ENCODE results near the gene NDUFS5.
"Not testable (repeated sequence)": the region's sequence is repeated elsewhere in the genome, so short reads cannot be mapped to it uniquely, and the experiment has no call there.

The NDUFS5 gene

DNA sequence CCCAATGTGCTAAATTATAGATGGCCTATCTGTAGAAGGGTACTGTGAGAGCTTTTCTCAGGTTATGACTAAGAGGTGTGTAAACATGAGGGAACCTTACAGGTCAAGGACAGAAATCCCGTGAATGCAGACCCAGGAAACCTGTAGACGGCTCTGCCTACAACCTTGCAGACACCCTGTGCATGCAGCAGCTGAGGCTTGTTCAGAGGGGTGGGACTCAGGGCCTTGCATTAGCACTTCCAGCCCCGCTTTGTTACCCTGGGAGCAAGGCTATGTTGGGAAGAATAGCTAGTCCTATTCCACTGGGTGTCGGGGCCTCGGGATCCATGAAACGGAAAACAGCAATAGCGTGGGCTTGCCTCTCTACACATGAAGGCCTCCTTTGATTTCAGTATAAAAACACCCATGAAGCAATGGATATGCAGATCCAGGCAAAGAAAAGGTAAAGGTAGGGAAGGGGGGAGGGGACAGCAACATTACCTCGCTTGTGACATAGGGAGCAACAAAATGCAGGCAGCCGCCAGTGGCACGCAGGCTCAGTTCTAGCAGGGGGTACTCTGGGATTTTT lies 9.5 kb upstream of the NDUFS5 start:
- no peak for DNase-seq

DNA sequence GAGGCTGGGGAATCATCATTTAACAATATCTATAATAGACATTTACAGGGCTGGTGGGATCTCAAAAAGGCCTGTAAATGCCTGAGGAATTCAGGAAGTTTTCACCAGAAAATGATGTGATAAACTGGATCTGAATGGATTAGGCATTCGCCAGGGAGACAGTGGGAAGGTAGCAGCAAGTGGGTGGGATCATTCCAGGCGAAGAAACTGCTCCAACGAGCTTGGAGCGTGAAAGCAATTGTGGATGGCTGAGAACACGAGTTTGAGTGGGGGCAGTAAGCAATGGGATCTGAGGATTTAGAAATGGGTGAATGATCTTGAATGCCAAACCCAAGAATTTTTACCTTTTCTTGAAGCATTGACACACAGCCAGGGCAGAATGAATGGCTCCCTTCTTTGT lies 8.9 kb upstream of the NDUFS5 start:
- no peak for DNase-seq

DNA sequence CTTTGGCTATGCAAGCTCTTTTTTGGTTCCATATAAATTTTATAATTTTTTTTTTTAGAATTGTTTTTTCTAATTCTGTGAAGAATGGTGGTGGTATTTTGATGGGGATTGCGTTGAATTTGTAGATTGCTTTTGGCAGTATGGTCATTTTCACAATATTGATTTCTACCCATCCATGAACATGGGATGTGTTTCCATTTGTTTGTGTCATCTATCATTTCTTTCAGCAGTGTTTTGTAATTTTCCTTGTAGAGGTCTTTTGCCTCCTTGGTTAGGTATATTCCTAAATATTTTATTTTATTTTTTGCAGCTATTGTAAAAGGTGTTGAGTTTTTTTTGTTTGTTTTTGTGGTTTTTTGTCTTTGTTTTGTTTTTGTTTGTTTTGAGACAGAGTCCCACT lies 5.7 kb upstream of the NDUFS5 start:
- not testable (repeated sequence) for DNase-seq

- DNase-seq: no peak
Measured at GRCh38 chr1:39021426-39021825, 4.7 kb upstream of the NDUFS5 start.

GRCh38 chr1:39023140-39023539 lies 3.0 kb upstream of the NDUFS5 start:
- no peak for DNase-seq

- DNase-seq: no peak
Measured at GRCh38 chr1:39026866-39027507, 837 bp downstream of the NDUFS5 start.

GRCh38 chr1:39034114-39034654 lies 8.0 kb downstream of the NDUFS5 start:
- DNase-seq: no peak

GRCh38 chr1:39036678-39037077 lies 10.5 kb downstream of the NDUFS5 start:
- no peak for DNase-seq

DNA sequence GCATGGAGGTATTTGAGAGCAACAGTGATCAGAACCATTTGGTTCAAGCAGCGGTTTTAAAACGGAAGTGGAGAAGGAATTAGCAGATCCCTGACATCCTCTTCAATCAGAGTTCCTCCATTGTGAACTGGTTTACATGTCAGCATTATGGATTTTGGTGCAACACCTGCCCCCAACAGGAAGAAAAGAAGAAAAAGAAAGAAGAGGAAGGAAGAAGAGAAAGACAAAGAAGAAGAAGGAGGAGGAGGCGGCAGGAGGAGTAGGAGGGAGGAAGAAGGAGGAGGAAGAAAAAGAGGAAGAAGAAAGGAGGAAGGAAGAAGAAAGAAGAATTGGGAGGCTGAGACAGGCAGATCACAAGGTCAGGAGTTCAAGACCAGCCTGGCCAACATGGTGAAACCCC lies 17.4 kb downstream of the NDUFS5 start:
- no peak for DNase-seq

DNA sequence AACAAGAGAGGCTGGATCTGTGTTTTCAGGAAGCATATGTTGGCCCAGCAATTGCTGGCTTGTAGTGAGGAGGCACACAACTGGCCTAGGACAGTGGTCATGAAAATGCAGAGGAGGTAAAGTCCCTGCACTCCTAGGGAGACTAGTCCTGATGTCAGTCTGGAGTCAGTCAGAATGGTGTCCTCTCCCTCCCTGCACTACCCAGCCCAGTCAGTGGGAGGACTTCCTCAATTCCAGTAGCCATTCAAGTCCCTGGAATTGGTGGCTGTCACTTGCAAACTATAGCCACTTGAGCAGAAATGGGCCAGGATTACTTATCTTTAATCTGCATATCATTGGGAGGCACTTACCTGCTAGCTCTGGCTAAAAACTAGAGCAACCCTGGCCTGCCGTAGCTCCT lies 18.6 kb downstream of the NDUFS5 start:
- no peak for DNase-seq

DNA sequence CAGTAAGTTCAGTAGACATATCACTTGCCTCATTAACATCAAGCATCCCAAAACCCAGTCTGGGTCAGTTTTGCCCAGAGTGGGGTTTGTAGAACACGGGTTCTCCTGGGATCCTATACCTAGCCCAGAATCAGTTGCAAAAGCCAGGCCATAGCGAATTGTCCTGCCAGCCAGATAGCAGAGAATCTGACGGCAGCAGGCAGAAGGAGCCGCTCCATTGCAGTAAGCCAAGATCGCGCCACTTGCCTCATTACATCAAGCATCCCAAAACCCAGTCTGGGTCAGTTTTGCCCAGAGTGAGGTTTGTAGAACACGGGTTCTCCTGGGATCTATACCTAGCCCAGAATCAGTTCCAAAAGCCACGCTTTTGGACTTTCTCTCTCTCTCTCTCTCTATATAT lies 19.1 kb downstream of the NDUFS5 start:
- no peak for DNase-seq

- DNase-seq: no peak
Measured at GRCh38 chr1:39046613-39047210, 20.6 kb downstream of the NDUFS5 start.

DNA sequence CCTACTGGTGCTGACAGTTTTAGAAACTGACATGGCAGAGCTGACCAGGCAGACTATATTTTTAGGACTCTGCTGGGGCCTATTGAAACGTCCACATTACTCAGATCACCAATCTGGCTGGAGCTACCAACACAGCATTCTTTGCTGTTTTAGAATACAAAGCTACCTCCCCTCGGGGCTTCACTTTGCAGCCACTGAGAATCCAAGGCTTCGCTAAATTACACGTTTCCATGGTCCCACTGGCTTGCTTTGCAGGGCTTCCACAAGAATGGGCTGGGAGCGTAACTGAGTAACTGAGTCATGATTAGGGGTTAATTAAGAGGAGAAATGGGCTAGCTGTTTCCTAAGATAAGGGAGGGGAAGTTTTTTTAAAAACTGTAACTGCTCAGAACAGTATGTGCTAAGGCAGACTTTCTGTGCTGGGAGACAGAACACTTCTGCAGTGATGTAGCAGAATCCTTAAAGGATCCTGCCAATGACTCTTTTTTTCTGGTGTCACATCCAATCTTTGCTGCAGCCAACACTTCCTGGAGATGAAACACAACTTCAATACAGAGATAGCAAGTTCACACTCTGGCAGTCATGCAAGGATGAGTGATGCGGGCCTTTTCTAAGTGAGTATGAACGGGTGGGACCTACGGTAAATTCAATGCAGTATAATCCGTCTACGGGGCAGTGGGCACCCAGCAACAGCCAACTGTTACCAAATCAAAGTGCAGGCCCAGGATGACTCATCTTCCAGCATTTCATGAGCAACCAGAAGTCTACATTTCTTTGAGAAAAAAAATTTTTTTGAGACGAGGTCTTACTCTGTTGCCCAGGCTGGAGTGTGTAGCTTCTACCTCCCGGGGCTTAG lies 21.5 kb downstream of the NDUFS5 start:
- DNase-seq: peak in 1 of 2 donors; percentile 18

- DNase-seq: no peak
Measured at GRCh38 chr1:39048745-39049370, 22.7 kb downstream of the NDUFS5 start.

GRCh38 chr1:39050001-39050400 lies 23.9 kb downstream of the NDUFS5 start:
- DNase-seq: no peak

- DNase-seq: not testable (repeated sequence)
Measured at GRCh38 chr1:39051193-39051850, 25.2 kb downstream of the NDUFS5 start.

DNA sequence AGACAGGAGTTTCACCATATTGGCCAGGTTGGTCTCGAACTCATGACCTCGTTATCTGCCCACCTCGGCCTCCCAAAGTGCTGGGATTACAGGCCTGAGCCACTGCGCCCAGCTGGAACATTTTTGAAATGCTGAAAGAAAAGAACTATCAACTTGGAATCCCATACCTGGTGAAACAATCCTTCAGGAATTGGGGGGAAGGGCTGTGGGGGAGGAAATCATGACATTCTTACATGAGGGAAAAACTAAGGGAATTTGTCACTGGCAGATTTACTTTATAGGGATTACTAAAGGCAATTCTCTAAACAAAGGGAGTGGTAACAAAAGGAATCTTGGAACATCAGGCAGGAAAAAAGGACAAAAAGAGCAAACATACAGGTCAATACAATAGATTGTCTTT lies 25.8 kb downstream of the NDUFS5 start:
- DNase-seq: no peak

DNA sequence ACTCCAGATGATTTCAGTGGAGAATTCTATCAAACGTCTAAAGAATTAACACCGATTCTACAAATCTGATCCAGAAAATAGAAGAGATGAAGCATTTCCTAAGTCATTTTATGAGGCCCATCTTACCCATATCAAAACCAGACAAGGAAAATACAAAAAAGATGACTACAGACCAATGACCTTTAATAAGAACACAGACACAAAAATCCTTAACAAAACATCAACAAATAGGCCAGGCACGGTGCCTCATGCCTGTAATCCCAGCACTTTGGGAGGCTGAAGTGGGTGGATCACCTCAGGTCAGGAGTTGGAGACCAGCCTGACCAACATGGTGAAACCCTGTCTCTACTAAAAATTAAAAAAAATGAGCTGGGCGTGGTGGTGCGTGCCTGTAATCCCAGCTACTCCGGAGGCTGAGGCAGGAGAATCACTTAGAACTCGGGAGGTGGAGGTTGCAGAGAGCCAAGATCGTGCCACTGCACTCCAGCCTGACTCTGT lies 29.1 kb downstream of the NDUFS5 start:
- not testable (repeated sequence) for DNase-seq

- not testable (repeated sequence) for DNase-seq
Measured at GRCh38 chr1:39061516-39061915, 35.4 kb downstream of the NDUFS5 start.

- DNase-seq: no peak
Measured at GRCh38 chr1:39061951-39062350, 35.8 kb downstream of the NDUFS5 start.

GRCh38 chr1:39063191-39063590 lies 37.0 kb downstream of the NDUFS5 start:
- no peak for DNase-seq

GRCh38 chr1:39063775-39064174 lies 37.6 kb downstream of the NDUFS5 start:
- DNase-seq: no peak

Measured in hippocampal formation (tissue), 2 donors.